ENCODE data around the gene QRICH1.

QRICH1 gene

GRCh38 chr3:49112262-49112661, 18.4 kb upstream of the QRICH1 start:
- Histone ChIP-seq H3K27ac (ENCODE audit: low read depth, low read length) (no peak overlapping the region), H3K36me3 (ENCODE audit: control insufficient read depth, insufficient read depth, low read length) (peaks cover 96% of the 10 kb centered on the region), H3K27me3 (ENCODE audit: control insufficient read depth, insufficient read depth, low read length) (no peaks in the 10 kb centered on the region), H3K4me1 (ENCODE audit: control insufficient read depth, insufficient read depth, low read length) (no peaks in the 10 kb centered on the region), H3K9me3 (ENCODE audit: control insufficient read depth, insufficient read depth, low read length) (no peaks in the 10 kb centered on the region), H3K4me3 (ENCODE audit: low read depth, low read length) (no peak overlapping the region), H3K9ac (ENCODE audit: low read depth, low read length) (no peak overlapping the region)

- H3K36me3 ChIP-seq (ENCODE audit: control insufficient read depth, insufficient read depth, low read length) = peaks cover 88% of the 10 kb centered on the region
- no peak overlapping the region for H3K4me3 ChIP-seq (ENCODE audit: low read depth, low read length)
Observed at GRCh38 chr3:49111347-49111746, 17.5 kb upstream of the QRICH1 start.

GRCh38 chr3:49110780-49111179, 16.9 kb upstream of the QRICH1 start:
- H3K4me3 ChIP-seq (ENCODE audit: low read depth, low read length) = no peak overlapping the region
- H3K36me3 ChIP-seq (ENCODE audit: control insufficient read depth, insufficient read depth, low read length) = peaks cover 82% of the 10 kb centered on the region
- no peaks in the 10 kb centered on the region for H3K4me1 ChIP-seq (ENCODE audit: control insufficient read depth, insufficient read depth, low read length)
- no peak overlapping the region for H3K27ac ChIP-seq (ENCODE audit: low read depth, low read length)
- H3K9ac ChIP-seq (ENCODE audit: low read depth, low read length) = no peak overlapping the region
- no peaks in the 10 kb centered on the region for H3K27me3 ChIP-seq (ENCODE audit: control insufficient read depth, insufficient read depth, low read length)
- H3K9me3 ChIP-seq (ENCODE audit: control insufficient read depth, insufficient read depth, low read length) = no peaks in the 10 kb centered on the region

More at GRCh38 chr3:49111347-49111746, 17.5 kb upstream of the QRICH1 start:
- Histone ChIP-seq H3K4me1 (ENCODE audit: control insufficient read depth, insufficient read depth, low read length) (no peaks in the 10 kb centered on the region), H3K27ac (ENCODE audit: low read depth, low read length) (no peak overlapping the region), H3K9me3 (ENCODE audit: control insufficient read depth, insufficient read depth, low read length) (no peaks in the 10 kb centered on the region), H3K9ac (ENCODE audit: low read depth, low read length) (no peak overlapping the region), H3K27me3 (ENCODE audit: control insufficient read depth, insufficient read depth, low read length) (no peaks in the 10 kb centered on the region)

- Histone ChIP-seq H3K36me3 (ENCODE audit: control insufficient read depth, insufficient read depth, low read length) (peaks cover 63% of the 10 kb centered on the region), H3K9me3 (ENCODE audit: control insufficient read depth, insufficient read depth, low read length) (no peaks in the 10 kb centered on the region), H3K27ac (ENCODE audit: low read depth, low read length) (no peak overlapping the region), H3K9ac (ENCODE audit: low read depth, low read length) (no peak overlapping the region), H3K27me3 (ENCODE audit: control insufficient read depth, insufficient read depth, low read length) (no peaks in the 10 kb centered on the region), H3K4me1 (ENCODE audit: control insufficient read depth, insufficient read depth, low read length) (0 out of 2 replicates have a peak, but pooled peaks cover 4% of the 10 kb centered on the region), H3K4me3 (ENCODE audit: low read depth, low read length) (no peak overlapping the region)
Observed at GRCh38 chr3:49108346-49108745, 14.5 kb upstream of the QRICH1 start.

- Histone ChIP-seq H3K4me1 (ENCODE audit: control insufficient read depth, insufficient read depth, low read length) (0 out of 2 replicates have a peak, but pooled peaks cover 4% of the 10 kb centered on the region), H3K36me3 (ENCODE audit: control insufficient read depth, insufficient read depth, low read length) (peaks cover 66% of the 10 kb centered on the region), H3K27me3 (ENCODE audit: control insufficient read depth, insufficient read depth, low read length) (no peaks in the 10 kb centered on the region), H3K27ac (ENCODE audit: low read depth, low read length) (peak within 1 kb of the TSS; percentile 98), H3K4me3 (ENCODE audit: low read depth, low read length) (peak within 1 kb of the TSS; percentile 90), H3K9me3 (ENCODE audit: control insufficient read depth, insufficient read depth, low read length) (no peaks in the 10 kb centered on the region), H3K9ac (ENCODE audit: low read depth, low read length) (peak within 1 kb of the TSS; percentile 96)
Observed at GRCh38 chr3:49104427-49105291, 10.8 kb upstream of the QRICH1 start, which contains the start of gene QARS1. Gene QARS1, minus strand, starts transcription at chr3:49104757. Its CDS starts 24 bp downstream, at chr3:49104733.

- H3K27me3 ChIP-seq (ENCODE audit: control insufficient read depth, insufficient read depth, low read length) = no peaks in the 10 kb centered on the region
- peak overlapping the region; percentile 96 for H3K9ac ChIP-seq (ENCODE audit: low read depth, low read length)
- H3K9me3 ChIP-seq (ENCODE audit: control insufficient read depth, insufficient read depth, low read length) = no peaks in the 10 kb centered on the region
- peak overlapping the region; percentile 90 for H3K4me3 ChIP-seq (ENCODE audit: low read depth, low read length)
- 0 out of 2 replicates have a peak, but pooled peaks cover 4% of the 10 kb centered on the region for H3K4me1 ChIP-seq (ENCODE audit: control insufficient read depth, insufficient read depth, low read length)
- H3K36me3 ChIP-seq (ENCODE audit: control insufficient read depth, insufficient read depth, low read length) = peaks cover 66% of the 10 kb centered on the region
- peak overlapping the region; percentile 98 for H3K27ac ChIP-seq (ENCODE audit: low read depth, low read length)
Observed at GRCh38 chr3:49104052-49104426, 10.2 kb upstream of the QRICH1 start.

GRCh38 chr3:49100046-49100615, 6.3 kb upstream of the QRICH1 start:
- Histone ChIP-seq H3K27ac (ENCODE audit: low read depth, low read length) (no peak overlapping the region), H3K9me3 (ENCODE audit: control insufficient read depth, insufficient read depth, low read length) (no peaks in the 10 kb centered on the region), H3K36me3 (ENCODE audit: control insufficient read depth, insufficient read depth, low read length) (peaks cover 76% of the 10 kb centered on the region), H3K4me1 (ENCODE audit: control insufficient read depth, insufficient read depth, low read length) (0 out of 2 replicates have a peak, but pooled peaks cover 4% of the 10 kb centered on the region), H3K4me3 (ENCODE audit: low read depth, low read length) (no peak overlapping the region), H3K27me3 (ENCODE audit: control insufficient read depth, insufficient read depth, low read length) (no peaks in the 10 kb centered on the region), H3K9ac (ENCODE audit: low read depth, low read length) (no peak overlapping the region)

- Histone ChIP-seq H3K4me3 (ENCODE audit: low read depth, low read length) (no peak overlapping the region), H3K9me3 (ENCODE audit: control insufficient read depth, insufficient read depth, low read length) (no peaks in the 10 kb centered on the region), H3K9ac (ENCODE audit: low read depth, low read length) (no peak overlapping the region), H3K4me1 (ENCODE audit: control insufficient read depth, insufficient read depth, low read length) (0 out of 2 replicates have a peak, but pooled peaks cover 8% of the 10 kb centered on the region), H3K36me3 (ENCODE audit: control insufficient read depth, insufficient read depth, low read length) (peaks cover 76% of the 10 kb centered on the region), H3K27ac (ENCODE audit: low read depth, low read length) (no peak overlapping the region), H3K27me3 (ENCODE audit: control insufficient read depth, insufficient read depth, low read length) (no peaks in the 10 kb centered on the region)
Observed at GRCh38 chr3:49098910-49099630, 5.2 kb upstream of the QRICH1 start.

- Histone ChIP-seq H3K36me3 (ENCODE audit: control insufficient read depth, insufficient read depth, low read length) (peaks cover 73% of the 10 kb centered on the region), H3K27me3 (ENCODE audit: control insufficient read depth, insufficient read depth, low read length) (no peaks in the 10 kb centered on the region), H3K4me1 (ENCODE audit: control insufficient read depth, insufficient read depth, low read length) (0 out of 2 replicates have a peak, but pooled peaks cover 3% of the 10 kb centered on the region), H3K9me3 (ENCODE audit: control insufficient read depth, insufficient read depth, low read length) (no peaks in the 10 kb centered on the region), H3K9ac (ENCODE audit: low read depth, low read length) (no peak overlapping the region), H3K4me3 (ENCODE audit: low read depth, low read length) (no peak overlapping the region), H3K27ac (ENCODE audit: low read depth, low read length) (no peak overlapping the region)
Observed at GRCh38 chr3:49098429-49098828, 4.6 kb upstream of the QRICH1 start.

- Histone ChIP-seq H3K27me3 (ENCODE audit: control insufficient read depth, insufficient read depth, low read length) (no peaks in the 10 kb centered on the region), H3K4me3 (ENCODE audit: low read depth, low read length) (peak overlapping the region; percentile 92), H3K9ac (ENCODE audit: low read depth, low read length) (peak overlapping the region; percentile 83), H3K4me1 (ENCODE audit: control insufficient read depth, insufficient read depth, low read length) (peaks cover 3% of the 10 kb centered on the region; the same call in 1 of the 2 replicates), H3K36me3 (ENCODE audit: control insufficient read depth, insufficient read depth, low read length) (peaks cover 40% of the 10 kb centered on the region), H3K27ac (ENCODE audit: low read depth, low read length) (peak overlapping the region; percentile 100), H3K9me3 (ENCODE audit: control insufficient read depth, insufficient read depth, low read length) (no peaks in the 10 kb centered on the region)
Observed at GRCh38 chr3:49092938-49093852, 676 bp downstream of the QRICH1 start.

Measured in HUES48 (cell line).